ENCODE data around the gene ZNF688. TPM values are rescaled to one million over a fixed set of nuclear protein-coding genes. Genes with fewer than 3 reads are reported as not detected.

Gene ZNF688
- total and polyA plus RNA-seq, 2 experiments from 2014 or later: 22.0 to 25.0 TPM

DNA sequence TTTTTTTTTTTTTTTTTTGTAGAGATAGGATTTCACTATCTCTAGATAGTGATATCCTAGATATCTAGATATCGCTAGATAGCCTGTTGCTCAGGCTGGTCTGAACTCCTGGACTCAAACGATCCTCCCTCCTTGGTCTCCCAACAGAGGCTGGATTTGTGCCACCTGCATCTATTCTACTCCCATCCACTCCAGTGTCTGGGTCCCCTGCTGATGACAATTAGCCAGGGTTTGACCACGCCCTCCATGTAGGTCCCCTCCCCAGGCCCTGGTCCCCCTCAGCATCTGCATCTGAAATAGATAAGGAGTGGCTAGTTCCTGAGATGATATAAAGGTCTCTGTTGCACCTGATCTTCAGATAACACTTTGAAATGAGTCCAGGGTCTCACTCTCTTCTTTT lies 2.2 kb downstream of the ZNF688 start:
- no peak for DNase-seq (ENCODE audit: low read depth in 1 of 2, low spot score in 1 of 2)
- H3K4me3 ChIP-seq: no peak overlapping the region
- H3K4me1 ChIP-seq (ENCODE audit: low read depth): peaks cover 8% of the 10 kb centered on the region
- no peaks in the 10 kb centered on the region for H3K9me3 ChIP-seq (ENCODE audit: low read depth)
- H3K36me3 ChIP-seq: no peaks in the 10 kb centered on the region
- no peak overlapping the region for H3K27ac ChIP-seq
- H3K27me3 ChIP-seq: no peaks in the 10 kb centered on the region
- TF ChIP-seq CTCF (IDR thresholded peaks at IDR 0.05; ENCODE audit: low read depth, low read length): no peak

- Histone ChIP-seq H3K4me1 (ENCODE audit: low read depth) (peaks cover 8% of the 10 kb centered on the region), H3K27me3 (no peaks in the 10 kb centered on the region), H3K27ac (no peak overlapping the region), H3K36me3 (no peaks in the 10 kb centered on the region), H3K4me3 (no peak overlapping the region), H3K9me3 (ENCODE audit: low read depth) (no peaks in the 10 kb centered on the region)
- peak in 1 of 2 donors; percentile 87 for DNase-seq (ENCODE audit: low read depth in 1 of 2, low spot score in 1 of 2)
- no peak for TF ChIP-seq CTCF (IDR thresholded peaks at IDR 0.05; ENCODE audit: low read depth, low read length)
Measured at GRCh38 chr16:30567991-30568638, 3.4 kb downstream of the ZNF688 start.

GRCh38 chr16:30567160-30567990 lies 4.1 kb downstream of the ZNF688 start:
- peaks cover 8% of the 10 kb centered on the region for H3K4me1 ChIP-seq (ENCODE audit: low read depth)
- DNase-seq (ENCODE audit: low read depth in 1 of 2, low spot score in 1 of 2): no peak
- no peak for TF ChIP-seq CTCF (IDR thresholded peaks at IDR 0.05; ENCODE audit: low read depth, low read length)
- H3K9me3 ChIP-seq (ENCODE audit: low read depth): no peaks in the 10 kb centered on the region
- no peaks in the 10 kb centered on the region for H3K27me3 ChIP-seq
- H3K4me3 ChIP-seq: no peak overlapping the region
- no peaks in the 10 kb centered on the region for H3K36me3 ChIP-seq
- H3K27ac ChIP-seq: no peak overlapping the region

DNA sequence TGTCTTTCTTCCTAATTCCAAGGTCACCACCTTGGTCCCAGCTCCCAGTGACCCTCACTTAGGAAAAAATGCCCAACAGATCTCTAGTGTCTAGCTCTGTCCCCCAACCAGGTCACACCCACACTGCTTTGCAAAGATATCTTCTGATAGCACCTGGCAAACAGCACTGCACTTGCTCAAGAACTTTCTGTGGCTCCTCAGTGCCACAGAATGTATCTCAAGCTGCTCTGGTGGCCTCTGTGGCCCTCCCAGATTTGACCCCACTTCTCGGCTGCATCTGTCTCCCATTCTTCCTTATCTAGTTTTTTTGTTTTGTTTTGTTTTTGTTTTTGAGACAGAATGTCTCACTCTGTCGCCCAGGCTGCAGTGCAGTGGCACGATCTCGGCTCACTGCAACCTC lies 5.0 kb downstream of the ZNF688 start:
- Histone ChIP-seq H3K9me3 (ENCODE audit: low read depth) (no peaks in the 10 kb centered on the region), H3K27me3 (no peaks in the 10 kb centered on the region), H3K36me3 (no peaks in the 10 kb centered on the region), H3K4me1 (ENCODE audit: low read depth) (peaks cover 8% of the 10 kb centered on the region), H3K27ac (no peak overlapping the region), H3K4me3 (no peak overlapping the region)
- DNase-seq (ENCODE audit: low read depth in 1 of 2, low spot score in 1 of 2): no peak
- no peak for TF ChIP-seq CTCF (IDR thresholded peaks at IDR 0.05; ENCODE audit: low read depth, low read length)

GRCh38 chr16:30565984-30566383 lies 5.5 kb downstream of the ZNF688 start:
- Histone ChIP-seq H3K4me1 (ENCODE audit: low read depth) (peaks cover 7% of the 10 kb centered on the region), H3K36me3 (no peaks in the 10 kb centered on the region), H3K9me3 (ENCODE audit: low read depth) (no peaks in the 10 kb centered on the region), H3K27me3 (no peaks in the 10 kb centered on the region), H3K4me3 (no peak overlapping the region), H3K27ac (no peak overlapping the region)
- no peak for DNase-seq (ENCODE audit: low read depth in 1 of 2, low spot score in 1 of 2)
- TF ChIP-seq CTCF (IDR thresholded peaks at IDR 0.05; ENCODE audit: low read depth, low read length): no peak

All from cardiac muscle cell (in vitro differentiated cells and primary cell).